GM20431 (cell line): Measurements from ENCODE around the gene CAPN5.

ENCODE experiments used
- in situ Hi-C: fragments of 300-500 bp; cut with MseI, MboI; formaldehyde crosslinking; loops from one replicate; pipeline ENCODE4 v1.15.0; 2020; ENCODE audit warnings: low sequenced_read_pairs; ENCODE audit not compliant: unreplicated experiment

CAPN5 gene

GRCh38 chr11:77080643-77081210 lies 14.0 kb downstream of the CAPN5 start:
- in situ Hi-C loops: no loop called here

- in situ Hi-C loops: no loop called here
These were observed 14.6 kb downstream of the CAPN5 start for GRCh38 chr11:77081381-77081851.

- in situ Hi-C loops: no loop called here
These were observed 15.4 kb downstream of the CAPN5 start for GRCh38 chr11:77081976-77082836.

- in situ Hi-C loops: no loop called here
These were observed 16.2 kb downstream of the CAPN5 start for GRCh38 chr11:77082838-77083565.

DNA sequence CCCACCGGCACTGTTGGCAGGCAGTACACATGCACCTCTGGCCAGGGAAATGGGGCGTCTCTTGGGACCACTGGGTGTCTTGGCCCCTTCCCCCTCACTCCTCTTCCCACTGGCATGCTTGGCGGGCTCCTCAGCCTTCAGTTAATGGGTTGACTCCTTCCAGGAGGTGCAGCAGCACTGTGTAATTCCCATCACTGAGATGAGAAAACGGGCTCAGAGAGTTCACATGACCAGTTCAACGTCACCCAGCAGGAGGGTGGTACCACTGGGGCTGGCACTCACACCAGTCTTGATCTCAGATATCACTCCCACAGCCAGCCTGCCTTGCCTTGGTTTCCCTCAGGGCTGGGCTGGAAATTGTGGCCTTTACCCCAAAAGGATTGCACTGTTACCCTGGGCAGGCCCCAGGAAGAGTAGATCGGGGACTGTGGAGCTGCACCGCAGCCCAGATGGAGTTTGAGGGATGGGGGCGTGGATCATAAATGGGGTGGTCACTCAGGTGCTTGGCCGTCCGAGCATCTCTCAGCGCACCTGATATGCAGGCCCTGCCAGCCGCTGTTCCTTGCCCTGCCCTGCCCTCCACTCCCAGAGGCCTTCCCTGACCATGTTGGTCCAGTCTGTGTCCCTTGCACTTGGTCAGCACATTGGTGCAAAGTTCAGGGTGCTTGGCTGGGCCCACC lies 16.9 kb downstream of the CAPN5 start:
- in situ Hi-C loops: no loop called here

GRCh38 chr11:77084581-77085191 lies 17.9 kb downstream of the CAPN5 start:
- in situ Hi-C loops: no loop called here

GRCh38 chr11:77085652-77086051 lies 18.9 kb downstream of the CAPN5 start:
- in situ Hi-C loops: no loop called here

DNA sequence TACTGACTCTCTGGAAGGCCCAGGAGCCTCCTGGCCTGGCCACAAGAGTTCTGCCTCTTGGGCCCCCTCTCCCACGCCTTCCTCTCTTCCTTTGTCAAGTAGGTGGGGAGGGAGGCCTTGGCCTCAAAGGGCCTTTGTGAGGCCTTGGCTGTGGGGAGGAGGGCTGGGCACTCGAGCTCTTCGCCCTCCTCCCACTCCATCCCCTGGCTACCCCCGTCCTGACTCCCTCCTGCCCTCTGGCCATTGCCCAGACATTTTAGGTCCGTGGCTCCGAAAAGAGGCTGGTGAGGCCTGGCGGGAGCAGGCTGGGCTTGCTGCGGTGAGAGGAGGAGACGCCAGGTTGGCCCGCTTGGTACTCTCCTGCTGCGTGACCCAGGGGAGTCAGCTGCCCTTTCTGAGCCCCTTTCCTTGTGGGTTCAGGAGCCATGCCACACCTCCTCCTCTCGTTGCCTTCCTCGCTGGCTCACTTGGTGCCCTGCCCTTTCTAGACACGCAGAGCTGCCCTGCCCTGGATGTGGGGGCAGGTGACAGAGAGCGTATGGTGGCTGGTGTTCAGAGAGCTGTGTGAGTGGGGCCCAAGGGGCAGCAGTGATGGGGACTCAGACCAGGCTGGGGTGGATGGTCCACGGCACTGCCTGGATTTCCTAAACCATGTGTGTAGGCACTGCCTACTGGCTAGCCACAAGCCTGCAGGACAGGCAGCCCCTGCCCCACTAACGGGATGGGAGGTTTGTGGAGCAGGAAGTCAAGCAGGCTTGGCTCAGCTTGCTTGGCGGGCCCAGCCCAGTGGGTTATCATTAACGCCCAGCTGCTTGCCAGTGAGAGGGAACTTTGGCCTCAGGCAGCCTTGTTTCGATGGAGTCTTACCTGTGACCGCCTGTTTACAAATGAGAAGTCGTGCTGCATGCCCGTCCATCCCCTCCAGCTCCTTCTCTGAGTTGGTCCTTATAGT lies 20.0 kb downstream of the CAPN5 start:
- in situ Hi-C loops: no loop called here

DNA sequence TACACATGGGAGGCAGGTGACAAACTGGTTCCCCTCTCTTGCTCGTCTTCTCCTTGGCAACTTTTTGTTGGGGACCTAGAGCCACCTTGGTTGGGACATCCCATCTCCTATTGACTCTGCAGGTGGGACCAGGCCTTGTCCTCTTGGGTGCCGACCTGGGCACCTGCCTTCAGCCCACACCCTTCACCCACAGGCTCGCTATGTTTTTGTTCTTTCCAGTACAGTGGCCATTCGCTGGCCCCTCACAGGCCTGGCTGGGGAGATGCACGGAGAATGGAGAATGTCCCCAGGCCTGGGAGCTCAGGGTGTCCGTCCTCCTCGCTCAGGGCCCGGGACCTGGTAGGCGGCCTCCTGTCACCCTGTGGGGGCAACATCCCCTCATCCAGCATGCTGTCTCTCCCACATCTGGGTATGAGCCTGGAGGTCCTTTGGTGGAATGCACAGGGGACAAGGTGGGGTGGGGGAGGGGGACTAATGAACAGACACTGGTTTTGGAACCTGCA lies 21.0 kb downstream of the CAPN5 start:
- in situ Hi-C loops: no loop called here

- in situ Hi-C loops: no loop called here
These were observed 21.6 kb downstream of the CAPN5 start for GRCh38 chr11:77088236-77089003.

DNA sequence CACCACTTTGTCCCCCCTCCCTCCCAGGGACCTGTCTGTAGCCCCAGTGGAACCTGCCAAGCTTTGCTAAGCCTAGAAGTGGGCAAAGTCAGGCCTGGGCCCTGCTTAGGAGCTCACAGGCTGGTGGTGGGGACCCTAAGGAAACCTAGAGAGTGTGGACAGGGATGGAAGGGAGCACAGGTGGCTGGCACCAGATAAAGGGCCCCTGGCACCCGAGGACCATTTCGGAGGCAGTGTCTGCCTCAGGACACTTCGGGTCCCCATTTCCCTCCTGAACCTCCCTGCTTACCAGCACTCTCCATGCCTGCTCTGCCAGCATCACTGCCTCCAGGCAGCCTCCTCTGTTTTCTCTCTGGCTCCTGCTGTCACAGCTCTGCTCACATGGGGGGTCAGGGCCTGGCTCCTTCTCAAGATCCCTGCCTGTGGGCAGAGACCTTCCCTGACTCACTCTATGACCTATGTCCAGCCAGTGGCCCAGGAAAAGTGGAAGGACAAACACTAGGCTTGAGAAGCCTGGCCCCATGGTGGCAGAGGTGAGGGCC lies 22.3 kb downstream of the CAPN5 start:
- in situ Hi-C loops: no loop called here

DNA sequence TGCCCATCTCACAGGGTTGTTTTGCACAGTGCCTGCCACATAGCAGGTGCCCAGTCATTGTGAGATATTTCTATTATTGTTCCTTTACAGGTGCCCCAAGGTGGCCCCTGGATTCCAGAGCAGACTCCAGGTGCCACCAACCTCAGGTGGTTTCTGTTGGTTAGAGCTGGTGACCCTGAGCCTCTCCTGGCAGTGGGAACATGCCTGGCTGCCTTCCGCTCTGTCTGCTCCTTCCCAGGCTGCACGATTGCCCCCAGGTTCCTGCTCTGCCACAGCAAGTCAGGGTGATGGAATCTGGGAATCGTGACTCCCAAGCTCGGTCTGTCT lies 23.2 kb downstream of the CAPN5 start:
- in situ Hi-C loops: loop anchor here (10.0 kb wide), 1 partner anchor 45 kb away; no protein-coding TSS in a partner anchor

- in situ Hi-C loops: loop anchor here (10.0 kb wide), 1 partner anchor 46 kb away; no protein-coding TSS in a partner anchor
These were observed 23.8 kb downstream of the CAPN5 start for GRCh38 chr11:77090373-77091111.

DNA sequence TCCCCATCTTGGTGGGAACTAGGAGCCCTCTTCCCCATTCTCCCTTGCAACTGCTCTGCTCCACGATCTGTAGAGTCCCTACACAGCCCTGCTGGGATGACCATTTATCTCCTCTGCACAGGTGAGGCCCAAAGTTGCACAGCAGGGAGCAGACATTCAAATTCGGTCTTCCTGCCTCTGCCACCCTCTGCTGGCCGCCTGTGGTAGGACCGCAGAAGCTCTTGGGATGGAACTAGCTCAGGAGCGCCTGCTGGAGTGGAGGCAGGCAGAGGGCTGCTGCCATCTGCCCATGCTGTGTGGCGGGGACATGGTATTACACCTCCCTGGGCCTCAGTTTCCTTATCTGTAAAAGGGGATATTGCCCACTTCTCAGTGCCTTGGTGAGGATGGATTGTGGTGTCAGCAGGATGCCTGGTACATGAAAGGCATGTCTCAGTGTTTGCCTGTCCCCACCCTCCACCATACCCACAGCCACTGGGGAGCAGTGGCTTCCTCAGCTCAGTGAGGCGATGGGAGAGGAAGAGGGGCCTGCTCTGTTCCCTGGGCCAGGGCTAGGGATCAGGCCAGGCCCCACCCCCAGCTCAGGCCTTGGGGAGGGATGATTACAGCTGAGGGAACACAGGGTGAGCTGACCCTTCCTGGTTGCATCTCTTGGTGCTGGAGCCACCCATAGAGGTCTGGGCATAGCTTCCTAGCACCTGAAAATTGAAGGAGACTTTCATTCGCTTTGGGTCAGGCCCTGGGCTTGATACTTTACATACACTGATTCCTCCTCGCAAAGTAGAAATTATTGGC lies 24.6 kb downstream of the CAPN5 start:
- in situ Hi-C loops: loop anchor here (10.0 kb wide), 1 partner anchor 47 kb away; no protein-coding TSS in a partner anchor

GRCh38 chr11:77092382-77092781 lies 25.6 kb downstream of the CAPN5 start:
- in situ Hi-C loops: loop anchor here (10.0 kb wide), 1 partner anchor 48 kb away; no protein-coding TSS in a partner anchor
